Dendritic cell treated with granulocyte-macrophage colony-stimulating factor and Interleukin-4, amounts not matched to agents 40 ng/mL and 50 ng/mL, for 4 days (primary cell): ENCODE data around the gene PAX5.

ENCODE experiments used
- H3K27ac Mint-ChIP-seq: one replicate; pipeline ENCODE4 v1.8.0; 2022; ENCODE audit warnings: mild to moderate bottlenecking, mixed read lengths
- H3K27me3 Mint-ChIP-seq: one replicate; pipeline ENCODE4 v1.8.0; 2022; ENCODE audit warnings: mild to moderate bottlenecking, mixed read lengths
- H3K36me3 Mint-ChIP-seq: one replicate; pipeline ENCODE4 v1.8.0; 2022; ENCODE audit warnings: low read depth, mixed read lengths
- H3K4me1 Mint-ChIP-seq: one replicate; pipeline ENCODE4 v1.8.0; 2022; ENCODE audit warnings: low read depth, mixed read lengths
- H3K4me3 Mint-ChIP-seq: one replicate; pipeline ENCODE4 v1.8.0; 2022; ENCODE audit warnings: mild to moderate bottlenecking, moderate library complexity, mixed read lengths
- H3K9me3 Mint-ChIP-seq: one replicate; pipeline ENCODE4 v1.8.0; 2022; ENCODE audit warnings: mixed read lengths
- intact Hi-C: fragments of 100-400 bp; cut with micrococcal nuclease; formaldehyde crosslinking; loops from one replicate; pipeline ENCODE4 v1.15.0; 2022

The PAX5 gene

DNA sequence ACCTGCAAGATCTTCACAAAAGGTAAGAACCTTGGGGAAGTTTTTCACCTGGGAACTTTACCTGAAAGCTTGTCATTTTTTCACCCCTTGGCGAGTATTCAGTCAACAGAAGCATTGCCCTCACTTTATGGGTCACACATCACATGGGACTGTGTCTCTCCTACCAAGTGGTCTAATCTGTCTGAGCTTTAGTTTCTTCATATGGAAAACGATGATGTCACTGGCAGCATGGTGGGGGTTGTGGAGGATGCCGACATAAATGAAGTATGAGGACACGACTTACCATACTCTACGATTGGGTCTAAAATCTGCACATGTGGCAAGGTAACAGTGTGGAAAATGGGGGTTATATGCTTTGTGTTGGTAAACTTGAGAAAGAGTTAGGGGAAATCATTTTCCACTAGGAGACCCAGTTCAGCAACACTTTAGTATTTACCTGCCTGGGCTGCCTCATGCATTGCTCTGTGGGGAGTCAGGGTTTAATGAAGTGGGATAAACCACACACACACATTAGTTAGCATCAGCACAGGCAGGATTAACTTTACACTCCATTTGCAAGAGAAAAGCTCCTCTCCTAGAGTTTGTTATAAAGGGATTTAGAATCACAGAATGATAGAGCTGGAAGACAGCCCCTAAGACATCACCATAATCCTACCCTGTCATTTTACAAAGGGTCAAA is 19.8 kb upstream of the PAX5 start:
- intact Hi-C loops = no loop called here
- Mint-ChIP-seq H3K27me3 (peaks cover 53% of the 10 kb centered on the region), H3K36me3 (no peaks in the 10 kb centered on the region), H3K4me1 (no peaks in the 10 kb centered on the region), H3K4me3 (no peak overlapping the region), H3K9me3 (no peaks in the 10 kb centered on the region), H3K27ac (no peak overlapping the region)

DNA sequence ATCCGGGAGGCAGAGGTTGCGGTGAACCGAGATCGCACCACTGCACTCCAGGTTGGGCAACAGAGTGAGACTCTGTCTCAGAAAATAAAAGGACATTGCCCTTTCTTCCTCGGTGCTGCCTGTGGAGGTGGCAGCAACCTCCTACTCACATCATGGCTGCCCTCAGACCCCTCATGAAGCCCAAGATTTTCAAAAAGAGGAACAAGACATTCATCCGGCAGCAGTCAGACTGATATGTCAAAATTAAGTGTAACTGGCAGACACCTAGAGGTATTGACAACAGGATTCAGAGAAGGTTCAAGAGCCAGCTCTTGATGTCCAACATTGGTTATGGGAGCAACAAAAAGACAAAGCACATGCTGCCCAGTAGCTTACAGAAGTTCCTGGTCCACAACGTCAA is 12.6 kb upstream of the PAX5 start:
- H3K36me3 Mint-ChIP-seq = no peaks in the 10 kb centered on the region
- H3K4me3 Mint-ChIP-seq = no peak overlapping the region
- H3K9me3 Mint-ChIP-seq = no peaks in the 10 kb centered on the region
- intact Hi-C loops = no loop called here
- peaks cover 59% of the 10 kb centered on the region for H3K27me3 Mint-ChIP-seq
- H3K4me1 Mint-ChIP-seq = no peaks in the 10 kb centered on the region
- no peak overlapping the region for H3K27ac Mint-ChIP-seq

DNA sequence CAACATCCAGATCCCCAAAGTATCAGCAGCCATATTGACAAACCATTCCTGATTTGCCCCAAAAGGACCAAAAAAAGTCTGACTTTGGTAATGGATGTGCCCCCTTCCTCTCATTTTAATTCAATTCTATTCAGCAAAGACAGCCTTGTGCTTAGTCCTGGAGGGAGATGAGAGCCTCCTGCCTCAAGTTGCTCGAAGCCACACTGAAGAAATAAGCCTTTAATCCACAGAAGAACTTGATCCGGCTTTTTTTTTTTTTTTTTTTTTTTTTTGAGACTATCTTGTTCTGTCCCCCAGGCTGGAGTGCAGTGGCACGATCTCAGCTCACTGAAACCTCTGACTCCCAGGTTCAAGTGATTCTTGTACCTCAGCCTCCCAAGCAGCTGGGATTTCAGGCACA is 8.4 kb upstream of the PAX5 start:
- peaks cover under 1% of the 10 kb centered on the region for H3K36me3 Mint-ChIP-seq
- H3K9me3 Mint-ChIP-seq = no peaks in the 10 kb centered on the region
- no peak overlapping the region for H3K4me3 Mint-ChIP-seq
- peaks cover 82% of the 10 kb centered on the region for H3K27me3 Mint-ChIP-seq
- intact Hi-C loops = no loop called here
- no peak overlapping the region for H3K27ac Mint-ChIP-seq
- H3K4me1 Mint-ChIP-seq = peaks cover 6% of the 10 kb centered on the region

DNA sequence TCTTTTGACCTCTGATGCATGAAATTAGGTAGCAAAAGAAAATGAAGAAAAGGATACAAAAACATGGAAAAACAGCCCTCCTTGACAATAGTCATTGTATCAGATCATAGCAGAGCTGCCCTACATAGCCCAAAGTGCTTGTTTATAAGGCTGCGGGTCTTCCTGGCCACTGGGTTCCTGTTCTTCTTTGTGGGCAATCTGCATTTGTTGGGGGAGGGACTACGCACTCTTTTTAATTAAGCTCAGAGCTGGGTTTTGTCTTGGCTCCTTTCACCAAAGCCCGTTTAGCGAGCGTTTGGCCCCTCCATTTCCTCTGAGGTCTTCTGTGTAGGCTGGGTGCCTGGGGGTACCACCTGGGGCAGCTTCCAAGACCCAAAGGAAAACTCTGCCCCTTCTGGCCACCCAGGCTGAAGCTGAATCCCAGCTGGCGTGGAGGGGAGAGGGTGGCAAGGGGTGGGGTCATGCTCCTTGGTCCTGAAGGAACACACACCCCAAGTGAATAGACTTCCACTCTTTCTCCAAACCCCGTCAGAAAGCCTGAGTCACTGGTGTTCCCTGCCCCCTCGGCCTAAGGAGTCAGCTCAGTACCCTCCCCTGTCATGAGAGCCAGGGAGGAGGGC is 6.5 kb upstream of the PAX5 start:
- Mint-ChIP-seq H3K4me3 (no peak overlapping the region), H3K36me3 (peaks cover 8% of the 10 kb centered on the region), H3K27me3 (peaks cover 85% of the 10 kb centered on the region), H3K27ac (no peak overlapping the region), H3K4me1 (peaks cover 24% of the 10 kb centered on the region), H3K9me3 (no peaks in the 10 kb centered on the region)
- intact Hi-C loops = no loop called here

DNA sequence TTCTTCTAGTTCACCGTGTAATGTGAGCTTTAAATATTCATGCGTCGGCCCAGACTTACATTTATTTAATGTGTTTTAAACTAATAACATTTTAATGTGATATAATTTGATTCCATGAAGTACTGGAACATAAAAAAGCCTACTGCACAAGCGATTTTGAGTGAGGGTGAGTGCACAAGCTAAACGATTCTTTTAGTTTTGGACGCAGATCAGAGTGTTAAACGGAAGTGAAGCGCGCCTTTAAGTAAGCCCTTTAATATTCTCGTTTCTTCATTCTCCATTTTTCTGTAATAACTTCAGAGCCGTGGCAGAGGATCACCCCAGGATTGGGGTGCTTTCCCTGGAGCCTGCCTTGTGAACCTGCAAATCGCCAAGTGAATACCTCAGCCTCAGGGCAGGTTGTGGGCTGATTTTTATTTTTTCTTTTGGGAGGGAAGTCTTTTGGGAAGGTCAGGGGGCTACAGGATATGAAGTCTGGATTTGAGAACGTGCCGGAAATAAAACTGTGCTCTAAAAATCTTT is 4.9 kb upstream of the PAX5 start:
- no peaks in the 10 kb centered on the region for H3K9me3 Mint-ChIP-seq
- H3K4me3 Mint-ChIP-seq = no peak overlapping the region
- peaks cover 8% of the 10 kb centered on the region for H3K36me3 Mint-ChIP-seq
- intact Hi-C loops = no loop called here
- H3K4me1 Mint-ChIP-seq = peaks cover 39% of the 10 kb centered on the region
- H3K27me3 Mint-ChIP-seq = peaks cover 90% of the 10 kb centered on the region
- H3K27ac Mint-ChIP-seq = no peak overlapping the region

DNA sequence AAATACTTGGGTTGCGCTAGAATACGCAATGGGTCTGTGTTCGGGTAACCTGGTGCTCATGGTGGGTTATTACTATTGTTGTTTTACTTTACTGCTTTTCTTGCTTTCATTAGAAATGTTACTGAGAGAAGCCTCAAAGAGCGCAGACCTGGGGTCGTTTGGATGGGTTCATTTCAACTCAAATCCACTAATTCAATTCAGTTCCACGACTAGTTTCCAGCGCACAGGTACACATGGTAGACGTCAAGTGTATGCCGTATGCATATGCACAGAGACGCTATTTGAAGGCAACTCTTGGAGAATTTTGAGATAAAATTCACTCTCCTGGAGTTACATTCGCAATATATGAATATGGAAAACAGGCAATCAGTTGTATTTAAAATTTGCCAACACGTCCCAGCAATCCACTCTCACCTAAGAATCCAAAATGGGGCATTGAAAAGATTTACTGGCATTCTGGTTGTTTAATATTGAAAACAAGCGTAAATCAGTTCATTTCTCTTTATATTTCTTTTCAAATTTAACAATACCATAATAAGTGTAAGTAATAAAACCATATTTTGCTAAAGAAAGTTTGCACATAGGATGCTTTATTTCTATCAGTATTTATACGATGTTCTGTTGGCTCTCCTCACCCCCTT is 4.4 kb upstream of the PAX5 start:
- Mint-ChIP-seq H3K4me3 (no peak overlapping the region), H3K27me3 (peaks cover 90% of the 10 kb centered on the region), H3K9me3 (no peaks in the 10 kb centered on the region), H3K4me1 (peaks cover 43% of the 10 kb centered on the region), H3K36me3 (peaks cover 8% of the 10 kb centered on the region), H3K27ac (no peak overlapping the region)
- intact Hi-C loops = no loop called here

DNA sequence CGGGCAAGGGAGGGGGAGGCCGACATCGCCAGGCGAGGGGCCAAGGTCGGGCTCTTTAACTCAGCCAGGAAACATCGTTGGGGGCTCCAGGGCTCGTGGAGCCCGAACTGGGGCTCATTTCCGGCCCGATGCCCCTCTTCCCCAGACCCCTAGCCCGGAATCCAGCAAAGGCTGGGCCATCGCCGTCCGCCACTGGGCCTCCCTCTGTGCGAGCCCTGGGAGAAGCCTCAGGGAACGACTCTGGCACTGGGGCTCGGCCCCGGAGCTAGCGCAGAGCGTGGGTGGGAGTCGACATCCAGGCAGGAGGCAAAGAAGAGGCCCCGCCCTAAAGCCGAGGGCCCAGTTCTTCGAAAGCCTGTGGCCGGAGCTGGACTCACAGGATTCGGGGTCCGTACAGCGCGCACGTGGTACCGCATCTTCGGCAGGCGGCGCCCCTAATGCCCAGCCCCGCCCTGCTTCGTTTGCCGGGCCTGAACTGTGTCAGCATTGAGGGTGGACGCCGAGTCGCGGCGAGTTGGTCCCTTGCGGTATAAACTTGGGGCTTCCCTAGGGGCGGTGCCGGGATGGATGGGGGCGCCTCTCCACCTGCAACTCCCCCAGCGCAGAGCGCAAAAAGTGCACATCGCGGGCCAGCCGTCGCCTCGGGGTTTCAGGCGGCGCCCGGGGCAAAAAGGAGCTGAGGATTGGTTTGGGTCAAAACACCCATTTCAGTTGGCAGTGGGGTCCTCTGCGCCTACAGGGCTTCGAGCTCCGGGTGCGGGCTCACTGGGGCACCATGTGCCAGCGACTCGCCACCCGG is 3.6 kb upstream of the PAX5 start:
- Mint-ChIP-seq H3K36me3 (peaks cover 8% of the 10 kb centered on the region), H3K9me3 (no peaks in the 10 kb centered on the region), H3K27me3 (peaks cover 91% of the 10 kb centered on the region), H3K4me1 (peaks cover 43% of the 10 kb centered on the region), H3K4me3 (peak overlapping the region; percentile 89), H3K27ac (peak overlapping the region; percentile 7)
- intact Hi-C loops = loop anchor here (2.0 kb wide), 1 partner anchor 41 kb away; no protein-coding TSS in a partner anchor

DNA sequence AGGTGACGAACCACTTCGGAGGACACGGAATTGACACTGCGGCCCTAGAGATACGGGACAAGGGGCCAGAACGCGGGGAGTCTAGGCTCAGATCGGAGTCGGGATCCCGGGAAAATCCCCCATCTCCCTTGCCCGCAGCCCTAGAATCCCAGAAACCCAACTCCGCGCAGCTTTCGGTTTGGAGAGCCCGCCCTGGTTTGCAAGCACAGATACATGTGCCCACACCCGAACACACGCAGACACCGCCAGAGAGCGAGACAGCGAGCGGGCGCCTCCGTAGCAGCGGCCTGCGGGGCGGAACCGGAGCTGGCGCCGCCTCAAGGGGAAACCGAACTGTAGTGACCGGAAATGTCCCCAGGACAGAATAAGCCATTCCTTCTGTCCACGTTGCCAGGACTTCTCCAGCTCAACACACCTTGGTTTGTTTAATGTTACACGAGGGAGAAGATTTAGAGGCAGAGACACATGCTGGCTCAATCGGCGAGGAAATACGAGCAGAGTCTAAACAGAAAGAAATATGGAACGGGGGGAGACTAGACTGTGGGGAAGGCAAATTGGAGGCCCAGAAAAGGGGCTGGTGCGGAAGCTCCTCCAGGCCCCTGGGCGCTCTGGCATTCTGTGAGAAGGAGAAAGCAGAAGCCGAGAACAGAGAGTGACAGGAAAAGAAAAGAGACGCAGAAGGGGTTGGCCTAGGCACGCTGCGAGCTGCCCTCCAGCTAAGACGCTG is 2.9 kb upstream of the PAX5 start:
- Mint-ChIP-seq H3K36me3 (peaks cover 8% of the 10 kb centered on the region), H3K27me3 (peaks cover 92% of the 10 kb centered on the region), H3K9me3 (no peaks in the 10 kb centered on the region), H3K4me3 (peak overlapping the region; percentile 89), H3K4me1 (peaks cover 43% of the 10 kb centered on the region), H3K27ac (peak overlapping the region; percentile 7)
- intact Hi-C loops = loop anchor here (2.0 kb wide), 1 partner anchor 42 kb away; no protein-coding TSS in a partner anchor

DNA sequence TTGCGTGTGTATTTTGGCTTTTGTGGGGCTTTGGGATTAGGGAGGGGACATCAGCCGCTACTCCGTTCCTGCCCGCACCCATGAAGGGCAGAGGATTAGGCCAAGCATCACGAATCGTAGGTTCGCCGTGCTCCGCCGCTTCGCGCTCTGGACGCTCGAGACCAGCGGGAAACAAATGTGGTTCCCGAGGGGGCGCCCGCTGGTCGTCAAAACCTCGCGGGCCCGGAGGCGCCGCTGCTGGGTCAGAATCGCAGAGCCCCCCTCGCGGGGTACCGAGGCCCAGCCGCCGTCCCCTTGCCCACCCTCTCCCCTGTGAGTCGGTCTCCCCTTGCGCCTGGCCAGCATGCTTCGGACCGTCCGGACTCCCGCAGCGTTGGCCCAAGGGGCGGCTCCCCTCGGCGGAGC is 2.3 kb upstream of the PAX5 start:
- intact Hi-C loops = loop anchor here (2.0 kb wide), 1 partner anchor 42 kb away; no protein-coding TSS in a partner anchor

DNA sequence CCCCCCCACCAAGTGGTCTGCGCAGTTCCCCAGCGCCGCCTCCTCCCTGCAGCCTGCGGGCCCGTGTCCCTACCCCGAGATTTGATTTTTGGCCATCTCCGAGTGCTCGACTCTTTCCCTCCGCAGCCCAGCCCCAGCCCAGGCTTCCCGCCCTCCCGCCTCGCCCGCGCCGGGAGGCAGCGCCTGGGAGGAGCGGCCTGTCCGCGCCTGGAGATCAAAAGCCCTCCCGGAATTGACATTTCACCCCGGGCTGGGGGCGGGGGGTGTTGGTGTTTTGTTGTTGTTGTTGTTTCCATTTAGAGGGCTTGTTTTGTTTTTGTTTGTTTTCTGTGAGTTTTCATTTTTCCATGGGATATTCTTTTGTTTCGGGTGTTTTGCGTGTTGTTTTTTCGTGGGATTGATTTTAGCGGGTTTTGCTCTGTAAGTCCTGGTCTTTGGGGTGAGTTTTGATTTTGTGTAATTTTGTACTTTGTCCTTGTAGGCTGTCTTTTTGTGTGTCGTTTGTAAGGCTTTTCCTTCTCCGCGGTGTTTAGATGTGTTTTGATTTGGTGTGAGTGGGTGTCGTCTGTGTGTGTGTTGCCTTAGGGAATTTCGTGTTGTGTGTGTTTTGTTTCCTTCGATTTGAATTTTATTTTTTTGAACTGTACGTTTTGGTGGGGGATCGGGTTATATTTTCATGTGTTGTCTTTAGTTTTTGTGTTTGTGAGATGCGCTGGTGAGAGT is 1.7 kb upstream of the PAX5 start:
- Mint-ChIP-seq H3K36me3 (peaks cover 8% of the 10 kb centered on the region), H3K4me1 (peaks cover 43% of the 10 kb centered on the region), H3K27me3 (peaks cover 91% of the 10 kb centered on the region), H3K4me3 (peak overlapping the region; percentile 89), H3K27ac (peak overlapping the region; percentile 7), H3K9me3 (no peaks in the 10 kb centered on the region)
- intact Hi-C loops = loop anchor here (2.0 kb wide), 1 partner anchor 43 kb away; no protein-coding TSS in a partner anchor

More for the DNA sequence above, 2.3 kb upstream of the PAX5 start:
- Mint-ChIP-seq H3K27me3 (peaks cover 92% of the 10 kb centered on the region), H3K36me3 (peaks cover 8% of the 10 kb centered on the region), H3K4me1 (peaks cover 43% of the 10 kb centered on the region), H3K27ac (peak overlapping the region; percentile 7), H3K4me3 (peak overlapping the region; percentile 89), H3K9me3 (no peaks in the 10 kb centered on the region)

DNA sequence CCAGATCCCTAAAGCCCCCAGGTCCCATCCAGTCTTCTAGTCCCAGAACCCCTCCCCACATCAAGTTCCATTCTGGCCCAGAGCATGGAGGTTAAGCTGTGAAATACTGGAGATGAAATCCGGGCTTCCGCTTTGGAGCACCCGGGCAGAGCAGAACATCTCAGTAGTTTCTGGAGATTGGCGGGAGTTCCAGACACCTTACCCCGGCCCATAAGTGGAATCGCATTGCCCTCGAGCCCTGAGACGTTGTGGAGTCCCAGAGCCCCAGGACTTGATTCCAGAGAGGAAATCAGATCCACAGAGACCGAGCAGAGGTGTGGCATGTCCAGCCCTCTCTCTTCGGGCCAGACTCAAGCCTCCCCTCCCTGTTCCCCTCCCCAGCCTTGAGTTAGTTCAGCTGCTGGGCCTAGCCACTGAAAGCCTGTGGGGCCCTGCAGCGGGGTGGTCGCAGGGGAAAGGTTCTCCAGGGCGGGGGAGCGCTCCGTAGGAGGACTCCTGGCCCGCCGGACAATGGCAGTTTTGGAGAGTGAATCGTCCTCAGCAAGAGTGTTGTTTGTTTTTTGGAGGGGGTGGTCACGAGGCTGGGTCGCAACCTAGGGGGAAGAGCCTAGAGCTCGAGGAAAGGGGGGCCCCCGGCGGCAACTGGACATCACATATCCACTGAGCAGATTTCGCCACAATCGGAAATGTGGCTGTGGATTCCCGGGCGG is 1.0 kb upstream of the PAX5 start:
- peaks cover 8% of the 10 kb centered on the region for H3K36me3 Mint-ChIP-seq
- no peak overlapping the region for H3K27ac Mint-ChIP-seq
- H3K4me1 Mint-ChIP-seq = peaks cover 49% of the 10 kb centered on the region
- H3K4me3 Mint-ChIP-seq = peak overlapping the region; percentile 65
- peaks cover 91% of the 10 kb centered on the region for H3K27me3 Mint-ChIP-seq
- intact Hi-C loops = no loop called here
- H3K9me3 Mint-ChIP-seq = no peaks in the 10 kb centered on the region

DNA sequence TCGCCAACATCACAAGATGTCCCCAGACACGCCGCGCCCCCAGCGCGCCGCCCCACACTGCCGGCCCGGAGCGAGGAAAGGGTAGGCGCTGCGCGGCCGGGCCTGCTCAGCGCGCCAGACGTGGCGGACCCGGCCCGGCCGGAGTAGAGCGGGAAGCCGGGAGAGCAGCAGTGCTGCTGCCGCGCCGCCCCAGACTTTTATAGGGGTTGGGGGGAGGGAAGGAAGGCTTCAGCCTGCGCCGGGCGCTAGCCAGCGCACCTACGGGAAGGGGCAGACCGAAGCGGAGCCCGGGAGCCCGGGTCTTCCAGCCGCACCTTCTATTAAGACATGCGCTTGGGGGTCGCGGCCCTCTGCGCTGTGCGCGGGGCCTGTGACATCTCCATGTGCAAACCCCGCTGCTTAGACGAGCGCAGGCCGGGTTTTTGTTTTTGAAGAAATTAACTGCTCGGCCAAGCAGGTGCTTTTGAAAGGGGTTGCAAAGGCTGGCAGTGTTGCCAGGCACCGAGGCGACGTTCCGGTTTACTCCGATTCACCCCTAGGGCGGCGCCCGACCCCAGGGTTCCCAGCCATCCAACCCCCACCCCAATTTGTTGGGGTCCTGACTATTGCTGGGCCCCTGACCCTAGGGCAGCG is 353 bp upstream of the PAX5 start:
- Mint-ChIP-seq H3K27me3 (peaks cover 95% of the 10 kb centered on the region), H3K9me3 (no peaks in the 10 kb centered on the region), H3K4me1 (peaks cover 56% of the 10 kb centered on the region)

More for the DNA sequence above, 353 bp upstream of the PAX5 start:
- H3K4me3 Mint-ChIP-seq = peak overlapping the region; percentile 65
- H3K27ac Mint-ChIP-seq = no peak overlapping the region
- peaks cover 8% of the 10 kb centered on the region for H3K36me3 Mint-ChIP-seq
- intact Hi-C loops = no loop called here
